HL-60 (cell line): ENCODE results near the gene NEBL.

Source experiments
- DNase-seq, 2 experiments: peaks; one replicate each; pipeline ENCODE4 v3.0.0-alpha.2; 2010 to 2020; ENCODE audit warnings: low read depth in 1 of 2, low spot score in 1 of 2
- H3K27ac ChIP-seq: fragments of 250-450 bp; sonication (Bioruptor Pico); replicated peaks from 2 replicates; pipeline ENCODE4 v1.5.1; 2020; ENCODE audit warnings: mild to moderate bottlenecking, moderate library complexity
- H3K27me3 ChIP-seq: fragments of 250-450 bp; sonication (Bioruptor Pico); 2 replicates; pipeline ENCODE4 v1.5.1; 2021; ENCODE audit warnings: mild to moderate bottlenecking, moderate library complexity; ENCODE audit not compliant: insufficient read depth, poor library complexity, severe bottlenecking
- H3K4me3 ChIP-seq: replicated peaks from 2 replicates; pipeline ENCODE4 v1.5.1; 2011; ENCODE audit warnings: mild to moderate bottlenecking, control low read depth, low read length; ENCODE audit not compliant: insufficient read depth
- CTCF ChIP-seq: IDR thresholded peaks from one replicate; pipeline ENCODE4 v1.5.1; 2011; ENCODE audit warnings: low read length, control low read depth, inconsistent platforms; ENCODE audit not compliant: insufficient read depth
- GABPA ChIP-seq: IDR thresholded peaks from 2 replicates; pipeline ENCODE4 v1.6.1; 2012; ENCODE audit warnings: low read depth
- POLR2AphosphoS5 ChIP-seq: IDR thresholded peaks from 2 replicates; pipeline ENCODE4 v1.6.1; 2012; ENCODE audit warnings: low read depth
- REST ChIP-seq: IDR thresholded peaks from 2 replicates; pipeline ENCODE4 v1.6.1; 2012; ENCODE audit warnings: low read depth; ENCODE audit not compliant: insufficient replicate concordance
- SPI1 ChIP-seq: IDR thresholded peaks from 2 replicates; pipeline ENCODE4 v1.6.1; 2012; ENCODE audit warnings: low read depth, mild to moderate bottlenecking, borderline replicate concordance

The NEBL gene

DNA sequence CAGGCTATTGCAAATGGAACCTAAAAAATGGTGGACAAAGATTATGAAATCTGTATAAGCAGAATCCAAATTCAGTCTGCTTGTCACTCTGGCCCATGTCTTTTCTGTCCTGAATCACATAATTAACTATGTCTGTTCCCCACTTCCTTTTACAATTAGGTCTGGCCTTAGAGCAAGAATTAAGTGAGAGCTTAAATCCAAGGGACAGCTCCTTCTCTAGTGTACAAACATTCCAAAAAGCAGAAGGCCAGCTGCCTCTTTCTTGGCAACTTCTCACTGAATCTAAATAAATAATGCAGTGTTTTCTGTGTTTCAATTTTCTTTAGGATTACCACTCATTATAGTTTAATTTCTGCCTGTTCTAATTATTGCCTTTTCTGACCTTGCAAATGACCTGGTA, 39.3 kb upstream of the NEBL start:
- H3K4me3 ChIP-seq = no peak overlapping the region
- no peak overlapping the region for H3K27ac ChIP-seq
- H3K27me3 ChIP-seq = no peaks in the 10 kb centered on the region
- DNase-seq = no peak
- TF ChIP-seq POLR2AphosphoS5 = no peak
- no peak for TF ChIP-seq GABPA
- no peak for TF ChIP-seq SPI1

GRCh38 chr10:20935931-20936330, 38.8 kb upstream of the NEBL start:
- TF ChIP-seq CTCF (no peak), POLR2AphosphoS5 (no peak), SPI1 (no peak)
- Histone ChIP-seq H3K4me3 (no peak overlapping the region), H3K27me3 (no peaks in the 10 kb centered on the region), H3K27ac (no peak overlapping the region)
- no peak for DNase-seq

- TF ChIP-seq SPI1 = no peak
- no peak for TF ChIP-seq POLR2AphosphoS5
- no peak for TF ChIP-seq CTCF
- TF ChIP-seq REST = no peak
- no peak for TF ChIP-seq GABPA
- Histone ChIP-seq H3K4me3 (no peak overlapping the region), H3K27ac (no peak overlapping the region), H3K27me3 (no peaks in the 10 kb centered on the region)
- no peak for DNase-seq
Observed at GRCh38 chr10:20935301-20935700, 38.2 kb upstream of the NEBL start.

GRCh38 chr10:20933705-20934104, 36.6 kb upstream of the NEBL start:
- Histone ChIP-seq H3K27ac (no peak overlapping the region), H3K4me3 (no peak overlapping the region), H3K27me3 (no peaks in the 10 kb centered on the region)
- TF ChIP-seq POLR2AphosphoS5 = no peak
- no peak for TF ChIP-seq SPI1
- TF ChIP-seq REST = no peak
- TF ChIP-seq GABPA = no peak
- no peak for TF ChIP-seq CTCF
- no peak for DNase-seq
